ENCODE measurements around the gene CLDN9. TPM values are rescaled to one million over a fixed set of nuclear protein-coding genes. Genes with fewer than 3 reads are reported as not detected.

CLDN9 gene
- polyA plus RNA-seq, 1 donor from 2014 or later = not detected

DNA sequence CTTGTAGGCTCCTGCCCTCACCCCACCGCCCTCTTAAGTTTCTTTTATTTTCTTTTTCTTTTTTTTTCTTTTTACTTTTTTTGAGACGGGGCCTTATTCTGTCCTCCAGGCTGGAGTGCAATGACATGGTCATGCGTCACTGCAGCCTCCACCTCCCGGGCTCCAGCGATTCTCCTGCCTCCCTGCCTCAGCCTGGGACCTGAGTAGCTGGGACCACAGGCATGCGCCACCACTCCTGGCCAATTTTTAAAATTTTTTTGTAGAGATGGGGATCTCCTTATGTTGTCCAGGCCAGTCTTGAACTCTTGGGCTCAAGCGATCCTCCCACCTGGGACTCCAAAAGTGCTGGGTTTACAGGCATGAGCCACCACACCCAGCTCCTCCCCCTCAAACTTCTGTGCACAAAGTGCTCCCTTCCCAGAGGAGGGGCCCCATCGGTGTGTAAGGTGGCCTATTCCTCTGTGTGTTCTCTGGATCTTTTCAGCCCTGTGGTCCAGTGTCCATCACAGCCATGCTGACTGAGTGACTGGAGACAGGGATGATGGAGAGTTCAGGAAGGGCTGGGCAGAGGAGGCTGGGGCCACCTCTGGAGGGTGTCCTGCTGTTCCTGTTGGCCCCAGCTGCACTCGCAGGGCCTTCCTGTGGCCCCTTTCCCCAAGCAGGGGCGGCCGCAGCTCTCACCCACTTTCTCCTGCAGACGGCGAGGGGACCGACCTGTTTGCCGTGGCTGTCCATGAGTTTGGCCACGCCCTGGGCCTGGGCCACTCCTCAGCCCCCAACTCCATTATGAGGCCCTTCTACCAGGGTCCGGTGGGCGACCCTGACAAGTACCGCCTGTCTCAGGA is 43.8 kb downstream of the CLDN9 start:
- Histone ChIP-seq H4K20me1 (ENCODE audit: insufficient read depth) (no peaks in the 10 kb centered on the region), H3K9ac (ENCODE audit: low read length) (no peak overlapping the region), H2AFZ (ENCODE audit: low read depth, low read length) (no peak overlapping the region), H3K27me3 (ENCODE audit: insufficient read depth, low read depth, low read length) (no peaks in the 10 kb centered on the region), H3K4me3 (ENCODE audit: low read length) (no peak overlapping the region), H3K9me2 (ENCODE audit: insufficient read depth, low read length) (no peaks in the 10 kb centered on the region), H3K79me2 (replicated peaks; ENCODE audit: insufficient read depth, low read length) (no peaks in the 10 kb centered on the region), H3K27ac (ENCODE audit: low read length) (no peak overlapping the region), H3K36me3 (ENCODE audit: insufficient read depth, low read length) (no peaks in the 10 kb centered on the region), H3F3A (ENCODE audit: insufficient read depth, low read length, poor library complexity, severe bottlenecking) (no peaks in the 10 kb centered on the region), H3K9me3 (ENCODE audit: low read length) (no peaks in the 10 kb centered on the region), H3K4me2 (ENCODE audit: low read length) (no peak overlapping the region)
- TF ChIP-seq, protein P1, sequence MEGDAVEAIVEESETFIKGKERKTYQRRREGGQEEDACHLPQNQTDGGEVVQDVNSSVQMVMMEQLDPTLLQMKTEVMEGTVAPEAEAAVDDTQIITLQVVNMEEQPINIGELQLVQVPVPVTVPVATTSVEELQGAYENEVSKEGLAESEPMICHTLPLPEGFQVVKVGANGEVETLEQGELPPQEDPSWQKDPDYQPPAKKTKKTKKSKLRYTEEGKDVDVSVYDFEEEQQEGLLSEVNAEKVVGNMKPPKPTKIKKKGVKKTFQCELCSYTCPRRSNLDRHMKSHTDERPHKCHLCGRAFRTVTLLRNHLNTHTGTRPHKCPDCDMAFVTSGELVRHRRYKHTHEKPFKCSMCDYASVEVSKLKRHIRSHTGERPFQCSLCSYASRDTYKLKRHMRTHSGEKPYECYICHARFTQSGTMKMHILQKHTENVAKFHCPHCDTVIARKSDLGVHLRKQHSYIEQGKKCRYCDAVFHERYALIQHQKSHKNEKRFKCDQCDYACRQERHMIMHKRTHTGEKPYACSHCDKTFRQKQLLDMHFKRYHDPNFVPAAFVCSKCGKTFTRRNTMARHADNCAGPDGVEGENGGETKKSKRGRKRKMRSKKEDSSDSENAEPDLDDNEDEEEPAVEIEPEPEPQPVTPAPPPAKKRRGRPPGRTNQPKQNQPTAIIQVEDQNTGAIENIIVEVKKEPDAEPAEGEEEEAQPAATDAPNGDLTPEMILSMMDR (IDR thresholded peaks at IDR 0.05; ENCODE audit: poor library complexity, severe bottlenecking) = no peak
- TF ChIP-seq, protein P2, sequence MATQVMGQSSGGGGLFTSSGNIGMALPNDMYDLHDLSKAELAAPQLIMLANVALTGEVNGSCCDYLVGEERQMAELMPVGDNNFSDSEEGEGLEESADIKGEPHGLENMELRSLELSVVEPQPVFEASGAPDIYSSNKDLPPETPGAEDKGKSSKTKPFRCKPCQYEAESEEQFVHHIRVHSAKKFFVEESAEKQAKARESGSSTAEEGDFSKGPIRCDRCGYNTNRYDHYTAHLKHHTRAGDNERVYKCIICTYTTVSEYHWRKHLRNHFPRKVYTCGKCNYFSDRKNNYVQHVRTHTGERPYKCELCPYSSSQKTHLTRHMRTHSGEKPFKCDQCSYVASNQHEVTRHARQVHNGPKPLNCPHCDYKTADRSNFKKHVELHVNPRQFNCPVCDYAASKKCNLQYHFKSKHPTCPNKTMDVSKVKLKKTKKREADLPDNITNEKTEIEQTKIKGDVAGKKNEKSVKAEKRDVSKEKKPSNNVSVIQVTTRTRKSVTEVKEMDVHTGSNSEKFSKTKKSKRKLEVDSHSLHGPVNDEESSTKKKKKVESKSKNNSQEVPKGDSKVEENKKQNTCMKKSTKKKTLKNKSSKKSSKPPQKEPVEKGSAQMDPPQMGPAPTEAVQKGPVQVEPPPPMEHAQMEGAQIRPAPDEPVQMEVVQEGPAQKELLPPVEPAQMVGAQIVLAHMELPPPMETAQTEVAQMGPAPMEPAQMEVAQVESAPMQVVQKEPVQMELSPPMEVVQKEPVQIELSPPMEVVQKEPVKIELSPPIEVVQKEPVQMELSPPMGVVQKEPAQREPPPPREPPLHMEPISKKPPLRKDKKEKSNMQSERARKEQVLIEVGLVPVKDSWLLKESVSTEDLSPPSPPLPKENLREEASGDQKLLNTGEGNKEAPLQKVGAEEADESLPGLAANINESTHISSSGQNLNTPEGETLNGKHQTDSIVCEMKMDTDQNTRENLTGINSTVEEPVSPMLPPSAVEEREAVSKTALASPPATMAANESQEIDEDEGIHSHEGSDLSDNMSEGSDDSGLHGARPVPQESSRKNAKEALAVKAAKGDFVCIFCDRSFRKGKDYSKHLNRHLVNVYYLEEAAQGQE (IDR thresholded peaks at IDR 0.05; ENCODE audit: borderline replicate concordance) = no peak
- TF ChIP-seq POLR2AphosphoS5 (IDR thresholded peaks at IDR 0.05) = no peak
- TF ChIP-seq TAF1 (IDR thresholded peaks at IDR 0.05; ENCODE audit: low read depth) = no peak
- no peak for TF ChIP-seq MXI1 (conservative IDR thresholded peaks at IDR 0.05; ENCODE audit: poor library complexity, severe bottlenecking)
- TF ChIP-seq EP300 (conservative IDR thresholded peaks at IDR 0.05; ENCODE audit: poor library complexity, severe bottlenecking) = no peak

DNA sequence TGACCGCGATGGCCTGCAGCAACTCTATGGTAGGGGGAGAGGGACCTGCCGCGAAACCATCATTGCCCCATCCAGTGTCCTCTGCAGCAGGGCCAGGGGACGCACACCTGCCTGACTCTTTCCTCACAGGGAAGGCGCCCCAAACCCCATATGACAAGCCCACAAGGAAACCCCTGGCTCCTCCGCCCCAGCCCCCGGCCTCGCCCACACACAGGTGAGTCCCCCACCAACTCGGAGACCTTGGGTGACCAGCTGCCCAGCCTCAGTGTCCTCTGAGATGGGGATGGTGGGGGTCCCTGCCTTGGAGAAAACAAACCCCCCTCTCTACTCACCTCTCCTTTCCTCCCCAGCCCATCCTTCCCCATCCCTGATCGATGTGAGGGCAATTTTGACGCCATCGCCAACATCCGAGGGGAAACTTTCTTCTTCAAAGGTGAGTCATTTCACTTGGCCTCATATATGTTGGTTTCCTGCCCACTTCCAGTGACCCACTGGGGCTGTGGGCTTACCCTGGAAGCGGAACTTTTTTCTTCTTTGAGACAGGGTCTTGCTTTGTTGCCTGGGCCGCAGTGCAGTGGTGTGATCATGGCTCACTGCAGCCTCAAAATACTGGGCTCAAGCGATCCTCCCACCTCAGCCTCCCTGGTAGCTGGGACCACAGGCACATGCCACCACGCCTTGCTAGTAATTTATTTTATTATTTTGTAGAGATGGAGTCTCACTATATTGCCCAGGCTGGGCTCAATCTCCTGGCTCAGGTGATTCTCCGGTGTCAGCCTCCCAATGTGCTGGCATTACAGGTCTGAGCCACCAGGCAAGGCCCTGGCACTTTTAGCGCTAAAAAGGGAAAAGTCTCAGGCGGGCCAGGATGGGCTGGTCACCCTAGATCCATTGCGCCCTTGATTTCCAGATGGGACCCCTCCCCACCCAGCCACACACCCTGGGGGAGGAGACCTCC is 44.7 kb downstream of the CLDN9 start:
- no peaks in the 10 kb centered on the region for H3K36me3 ChIP-seq (ENCODE audit: insufficient read depth, low read length)
- H3K9ac ChIP-seq (ENCODE audit: low read length) = peak overlapping the region; percentile 88
- H3K4me2 ChIP-seq (ENCODE audit: low read length) = no peak overlapping the region
- no peaks in the 10 kb centered on the region for H3K79me2 ChIP-seq (replicated peaks; ENCODE audit: insufficient read depth, low read length)
- H3K4me3 ChIP-seq (ENCODE audit: low read length) = peak overlapping the region; percentile 97
- TF ChIP-seq EP300 (conservative IDR thresholded peaks at IDR 0.05; ENCODE audit: poor library complexity, severe bottlenecking) (no peak), MXI1 (conservative IDR thresholded peaks at IDR 0.05; ENCODE audit: poor library complexity, severe bottlenecking) (no peak)
- TF ChIP-seq, protein P2 (IDR thresholded peaks at IDR 0.05; ENCODE audit: borderline replicate concordance) = no peak
- no peak overlapping the region for H3K27ac ChIP-seq (ENCODE audit: low read length)
- H3F3A ChIP-seq (ENCODE audit: insufficient read depth, low read length, poor library complexity, severe bottlenecking) = no peaks in the 10 kb centered on the region
- no peak overlapping the region for H2AFZ ChIP-seq (ENCODE audit: low read depth, low read length)
- H3K9me2 ChIP-seq (ENCODE audit: insufficient read depth, low read length) = no peaks in the 10 kb centered on the region
- H3K27me3 ChIP-seq (ENCODE audit: insufficient read depth, low read depth, low read length) = no peaks in the 10 kb centered on the region
- no peaks in the 10 kb centered on the region for H3K9me3 ChIP-seq (ENCODE audit: low read length)
- H4K20me1 ChIP-seq (ENCODE audit: insufficient read depth) = no peaks in the 10 kb centered on the region

All from neural cell (in vitro differentiated cells).